Mesenchymal stem cell (in vitro differentiated cells and primary cell): ENCODE measurements around the gene MACROD2.

Experiments
- DNase-seq: peaks from one replicate; pipeline ENCODE4 v3.0.0-alpha.2; 2013
- H2AFZ ChIP-seq: one replicate; pipeline ENCODE4 v1.6.1; 2013; ENCODE audit warnings: low read depth, mild to moderate bottlenecking, control low read depth, inconsistent platforms, low read length, moderate library complexity
- H2AK5ac ChIP-seq: 2 replicates; pipeline ENCODE4 v1.6.1; 2013; ENCODE audit warnings: low read length, moderate library complexity, mild to moderate bottlenecking, inconsistent platforms; ENCODE audit not compliant: severe bottlenecking
- H2BK120ac ChIP-seq: one replicate; pipeline ENCODE4 v1.6.1; 2013; ENCODE audit warnings: low read depth, mild to moderate bottlenecking, inconsistent platforms, low read length, moderate library complexity
- H2BK12ac ChIP-seq, 2 experiments: one replicate each; pipeline ENCODE4 v1.6.1; 2013; ENCODE audit warnings: inconsistent platforms in 2 of 2, low read length in 2 of 2, mild to moderate bottlenecking in 2 of 2, moderate library complexity in 2 of 2, control low read depth in 1 of 2
- H2BK15ac ChIP-seq: one replicate; pipeline ENCODE4 v1.6.1; 2013; ENCODE audit warnings: mild to moderate bottlenecking, low read depth, inconsistent platforms; ENCODE audit not compliant: poor library complexity, severe bottlenecking
- H2BK5ac ChIP-seq: 2 replicates; pipeline ENCODE4 v1.6.1; 2013; ENCODE audit warnings: low read depth, mild to moderate bottlenecking, low read length, control low read depth, inconsistent platforms; ENCODE audit not compliant: poor library complexity, severe bottlenecking
- H3K14ac ChIP-seq, 2 experiments: one replicate each; pipeline ENCODE4 v1.6.1; 2013; ENCODE audit warnings: inconsistent platforms in 2 of 2, low read length in 2 of 2, control low read depth in 1 of 2, mild to moderate bottlenecking in 1 of 2, moderate library complexity in 1 of 2
- H3K18ac ChIP-seq, 2 experiments: one replicate each; pipeline ENCODE4 v1.6.1; 2013; ENCODE audit warnings: inconsistent platforms in 2 of 2, low read length in 2 of 2, control low read depth in 1 of 2, low read depth in 1 of 2, mild to moderate bottlenecking in 1 of 2
- H3K23ac ChIP-seq, 2 experiments: one replicate each; pipeline ENCODE4 v1.6.1; 2013; ENCODE audit warnings: inconsistent platforms in 2 of 2, low read length in 2 of 2, mild to moderate bottlenecking in 2 of 2, moderate library complexity in 2 of 2, control low read depth in 1 of 2
- H3K27ac ChIP-seq: 2 replicates; pipeline ENCODE4 v1.5.1; 2013; ENCODE audit warnings: mild to moderate bottlenecking, moderate library complexity, low read length, control low read depth, inconsistent platforms; ENCODE audit not compliant: poor library complexity, severe bottlenecking
- H3K27me3 ChIP-seq, 2 experiments: 2 replicates each; pipeline versions ENCODE4 v1.6.1 to v1.7.0; 2013; ENCODE audit warnings: low read length in 2 of 2, mild to moderate bottlenecking in 2 of 2, moderate library complexity in 2 of 2, control low read depth in 1 of 2, inconsistent platforms in 1 of 2; ENCODE audit not compliant: control insufficient read depth in 1 of 2, insufficient read depth in 1 of 2
- H3K36me3 ChIP-seq, 2 experiments: 2 replicates each; pipeline versions ENCODE4 v1.6.1 to v1.7.0; 2013; ENCODE audit warnings: low read length in 2 of 2, control low read depth in 1 of 2, inconsistent platforms in 1 of 2, low read depth in 1 of 2, mild to moderate bottlenecking in 1 of 2; ENCODE audit not compliant: insufficient read depth in 2 of 2, control insufficient read depth in 1 of 2
- H3K4ac ChIP-seq, 2 experiments: one replicate each; pipeline ENCODE4 v1.6.1; 2013; ENCODE audit warnings: inconsistent platforms in 2 of 2, low read length in 2 of 2, mild to moderate bottlenecking in 2 of 2, moderate library complexity in 2 of 2, control low read depth in 1 of 2, low read depth in 1 of 2
- H3K4me1 ChIP-seq: 2 replicates; pipeline ENCODE4 v1.6.1; 2013; ENCODE audit warnings: low read depth, low read length, control low read depth; ENCODE audit not compliant: control insufficient read depth, insufficient read depth
- H3K4me2 ChIP-seq: 2 replicates; pipeline ENCODE4 v1.6.1; 2013; ENCODE audit warnings: low read length, mild to moderate bottlenecking, inconsistent platforms; ENCODE audit not compliant: poor library complexity, severe bottlenecking
- H3K4me3 ChIP-seq, 2 experiments: 2 replicates each; pipeline versions ENCODE4 v1.5.1 to v1.7.0; 2013; ENCODE audit warnings: low read length in 2 of 2, mild to moderate bottlenecking in 2 of 2, control low read depth in 1 of 2, low read depth in 1 of 2; ENCODE audit not compliant: insufficient read depth in 1 of 2
- H3K79me1 ChIP-seq: replicated peaks from 2 replicates; pipeline ENCODE4 v1.6.1; 2013; ENCODE audit warnings: mild to moderate bottlenecking, control low read depth, low read length, inconsistent platforms; ENCODE audit not compliant: poor library complexity, severe bottlenecking
- H3K9ac ChIP-seq: 2 replicates; pipeline ENCODE4 v1.7.0; 2013; ENCODE audit warnings: mild to moderate bottlenecking, low read length, moderate library complexity
- H3K9me3 ChIP-seq: 2 replicates; pipeline ENCODE4 v1.7.0; 2013; ENCODE audit warnings: mild to moderate bottlenecking, low read length; ENCODE audit not compliant: control insufficient read depth
- H4K8ac ChIP-seq: one replicate; pipeline ENCODE4 v1.6.1; 2013; ENCODE audit warnings: inconsistent platforms, mild to moderate bottlenecking, low read length, moderate library complexity
- H4K91ac ChIP-seq: one replicate; pipeline ENCODE4 v1.6.1; 2013; ENCODE audit warnings: mild to moderate bottlenecking, low read length, inconsistent platforms
- WGBS: methylation state at CpG from one replicate; pipeline ENCODE4 v1.1.7; 2013; ENCODE audit warnings: mixed read lengths; 5-methylcytosine and 5-hydroxymethylcytosine counted together

MACROD2 gene

GRCh38 chr20:16069389-16070010, 2074.2 kb downstream of the MACROD2 start:
- 88% methylated on average over 1 of the region's 1 CpG for WGBS
- DNase-seq = no peak
- Histone ChIP-seq H2BK120ac (no peak overlapping the region), H3K36me3 (no peaks in the 10 kb centered on the region), H2BK15ac (no peak overlapping the region), H3K79me1 (no peaks in the 10 kb centered on the region), H4K8ac (no peak overlapping the region), H3K14ac (no peak overlapping the region), H4K91ac (no peak overlapping the region), H2AFZ (no peak overlapping the region), H2BK5ac (no peak overlapping the region), H3K4me3 (no peak overlapping the region), H3K27me3 (no peaks in the 10 kb centered on the region), H2AK5ac (no peak overlapping the region), H3K27ac (peak overlapping the region; percentile 51), H2BK12ac (no peak overlapping the region), H3K4me1 (peaks cover 4% of the 10 kb centered on the region), H3K4ac (no peak overlapping the region), H3K9me3 (peaks cover 9% of the 10 kb centered on the region), H3K18ac (no peak overlapping the region), H3K23ac (no peak overlapping the region), H3K4me2 (no peak overlapping the region), H3K9ac (no peak overlapping the region)

- Histone ChIP-seq H3K23ac (no peak overlapping the region), H3K9ac (no peak overlapping the region), H3K27me3 (no peaks in the 10 kb centered on the region), H4K8ac (no peak overlapping the region), H3K18ac (no peak overlapping the region), H2BK15ac (no peak overlapping the region), H2AFZ (no peak overlapping the region), H2BK5ac (no peak overlapping the region), H3K4me2 (no peak overlapping the region), H3K36me3 (no peaks in the 10 kb centered on the region), H3K4me3 (no peak overlapping the region), H3K4ac (no peak overlapping the region), H3K79me1 (no peaks in the 10 kb centered on the region), H2BK120ac (no peak overlapping the region), H3K14ac (no peak overlapping the region), H3K27ac (no peak overlapping the region), H2AK5ac (no peak overlapping the region), H3K4me1 (no peaks in the 10 kb centered on the region), H4K91ac (no peak overlapping the region), H3K9me3 (peaks cover 11% of the 10 kb centered on the region), H2BK12ac (no peak overlapping the region)
- no peak for DNase-seq
- no CpG with 5 or more reads among the region's 1 CpG for WGBS
These were observed 2076.9 kb downstream of the MACROD2 start for GRCh38 chr20:16072220-16072619.

GRCh38 chr20:16078172-16078898, 2083.0 kb downstream of the MACROD2 start:
- no peak for DNase-seq
- H3K79me1 ChIP-seq = no peaks in the 10 kb centered on the region
- H3K27ac ChIP-seq = no peak overlapping the region
- no peak overlapping the region for H2BK15ac ChIP-seq
- peaks cover 6% of the 10 kb centered on the region for H3K4me1 ChIP-seq
- H3K4me3 ChIP-seq = no peak overlapping the region
- H3K4ac ChIP-seq = no peak overlapping the region
- no peaks in the 10 kb centered on the region for H3K27me3 ChIP-seq
- H2BK5ac ChIP-seq = no peak overlapping the region
- H3K9me3 ChIP-seq = peaks cover 3% of the 10 kb centered on the region
- no peak overlapping the region for H3K23ac ChIP-seq
- no peak overlapping the region for H3K9ac ChIP-seq
- no peak overlapping the region for H3K14ac ChIP-seq
- no peak overlapping the region for H4K8ac ChIP-seq
- H3K18ac ChIP-seq = no peak overlapping the region
- no peak overlapping the region for H2BK120ac ChIP-seq
- H2AFZ ChIP-seq = no peak overlapping the region
- H2AK5ac ChIP-seq = no peak overlapping the region
- no peaks in the 10 kb centered on the region for H3K36me3 ChIP-seq
- H3K4me2 ChIP-seq = no peak overlapping the region
- H4K91ac ChIP-seq = no peak overlapping the region
- WGBS = no CpG with 5 or more reads among the region's 2 CpGs
- no peak overlapping the region for H2BK12ac ChIP-seq

- Histone ChIP-seq H2AK5ac (no peak overlapping the region), H3K4ac (no peak overlapping the region)
- WGBS = 42% methylated on average over 1 of the region's 1 CpG
These were observed 2086.1 kb downstream of the MACROD2 start for GRCh38 chr20:16081421-16081820.

More at GRCh38 chr20:16081421-16081820, 2086.1 kb downstream of the MACROD2 start:
- Histone ChIP-seq H3K14ac (no peak overlapping the region), H3K9ac (no peak overlapping the region), H3K18ac (peak overlapping the region in 1 of 2 experiments; percentile 21), H2BK12ac (no peak overlapping the region), H3K79me1 (no peaks in the 10 kb centered on the region), H3K9me3 (no peaks in the 10 kb centered on the region), H2BK120ac (no peak overlapping the region), H3K4me2 (no peak overlapping the region), H3K27me3 (no peaks in the 10 kb centered on the region), H2BK15ac (no peak overlapping the region), H4K91ac (no peak overlapping the region), H3K36me3 (no peaks in the 10 kb centered on the region), H3K4me1 (peaks cover 6% of the 10 kb centered on the region), H2AFZ (no peak overlapping the region), H4K8ac (no peak overlapping the region), H3K27ac (no peak overlapping the region), H3K4me3 (no peak overlapping the region), H2BK5ac (no peak overlapping the region), H3K23ac (no peak overlapping the region)
- DNase-seq = no peak
